ENCODE data around the gene CDH23.

CDH23 gene

GRCh38 chr10:71671994-71672946 is 275.6 kb downstream of the CDH23 start:
- FAIRE-seq, result no peak

GRCh38 chr10:71675295-71675970 is 278.7 kb downstream of the CDH23 start:
- FAIRE-seq, result no peak

- FAIRE-seq, result no peak
These were observed 280.5 kb downstream of the CDH23 start for GRCh38 chr10:71677261-71677660.

- no peak for FAIRE-seq
These were observed 281.5 kb downstream of the CDH23 start for GRCh38 chr10:71678057-71678805.

- FAIRE-seq, result no peak
These were observed 282.7 kb downstream of the CDH23 start for GRCh38 chr10:71679425-71679824.

- no peak for FAIRE-seq
These were observed 285.3 kb downstream of the CDH23 start for GRCh38 chr10:71681977-71682376.

GRCh38 chr10:71683301-71683700 is 286.6 kb downstream of the CDH23 start:
- no peak for FAIRE-seq

GRCh38 chr10:71684356-71685173 is 287.8 kb downstream of the CDH23 start:
- FAIRE-seq, result no peak

GRCh38 chr10:71685554-71686232 is 289.0 kb downstream of the CDH23 start:
- FAIRE-seq, result no peak

GRCh38 chr10:71687077-71687476 is 290.4 kb downstream of the CDH23 start:
- no peak for FAIRE-seq

GRCh38 chr10:71687480-71687879 is 290.8 kb downstream of the CDH23 start:
- FAIRE-seq, result no peak

GRCh38 chr10:71688256-71688655 is 291.5 kb downstream of the CDH23 start:
- FAIRE-seq, result no peak

GRCh38 chr10:71690094-71690720 is 293.5 kb downstream of the CDH23 start:
- no peak for FAIRE-seq

GRCh38 chr10:71691405-71691804 is 294.7 kb downstream of the CDH23 start:
- no peak for FAIRE-seq

- no peak for FAIRE-seq
These were observed 296.0 kb downstream of the CDH23 start for GRCh38 chr10:71692598-71693306.

GRCh38 chr10:71693377-71693776 is 296.7 kb downstream of the CDH23 start:
- no peak for FAIRE-seq

- FAIRE-seq, result no peak
These were observed 297.4 kb downstream of the CDH23 start for GRCh38 chr10:71694039-71694501.

- FAIRE-seq, result no peak
These were observed 297.8 kb downstream of the CDH23 start for GRCh38 chr10:71694567-71694968.

- FAIRE-seq, result no peak
These were observed 299.1 kb downstream of the CDH23 start for GRCh38 chr10:71695502-71696476.
